ENCODE measurements around the gene SAMD3.
"Not testable (repeated sequence)": the region's sequence is repeated elsewhere in the genome, so short reads cannot be mapped to it uniquely, and the experiment has no call there.

The SAMD3 gene

DNA sequence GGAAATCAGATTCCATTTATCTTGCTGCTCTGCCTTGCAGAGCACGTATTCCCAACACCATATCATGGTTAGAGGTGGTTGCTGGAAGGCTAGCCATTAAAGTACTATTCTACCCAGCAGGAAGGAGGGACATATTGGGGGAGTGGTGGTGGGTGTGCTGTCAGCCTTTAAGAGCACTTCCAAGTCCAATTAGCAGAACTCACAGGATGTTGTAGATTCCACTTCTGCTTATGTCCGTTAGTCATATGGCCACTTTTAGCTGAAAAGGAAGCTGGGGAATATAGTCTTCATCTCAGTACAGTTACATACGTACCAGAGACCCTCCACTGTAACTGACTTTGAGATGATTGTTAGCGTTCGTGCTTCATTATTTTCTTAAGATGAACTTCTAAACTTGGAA lies 94.4 kb downstream of the SAMD3 start:
- TF ChIP-seq, protein P1, sequence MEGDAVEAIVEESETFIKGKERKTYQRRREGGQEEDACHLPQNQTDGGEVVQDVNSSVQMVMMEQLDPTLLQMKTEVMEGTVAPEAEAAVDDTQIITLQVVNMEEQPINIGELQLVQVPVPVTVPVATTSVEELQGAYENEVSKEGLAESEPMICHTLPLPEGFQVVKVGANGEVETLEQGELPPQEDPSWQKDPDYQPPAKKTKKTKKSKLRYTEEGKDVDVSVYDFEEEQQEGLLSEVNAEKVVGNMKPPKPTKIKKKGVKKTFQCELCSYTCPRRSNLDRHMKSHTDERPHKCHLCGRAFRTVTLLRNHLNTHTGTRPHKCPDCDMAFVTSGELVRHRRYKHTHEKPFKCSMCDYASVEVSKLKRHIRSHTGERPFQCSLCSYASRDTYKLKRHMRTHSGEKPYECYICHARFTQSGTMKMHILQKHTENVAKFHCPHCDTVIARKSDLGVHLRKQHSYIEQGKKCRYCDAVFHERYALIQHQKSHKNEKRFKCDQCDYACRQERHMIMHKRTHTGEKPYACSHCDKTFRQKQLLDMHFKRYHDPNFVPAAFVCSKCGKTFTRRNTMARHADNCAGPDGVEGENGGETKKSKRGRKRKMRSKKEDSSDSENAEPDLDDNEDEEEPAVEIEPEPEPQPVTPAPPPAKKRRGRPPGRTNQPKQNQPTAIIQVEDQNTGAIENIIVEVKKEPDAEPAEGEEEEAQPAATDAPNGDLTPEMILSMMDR (IDR thresholded peaks at IDR 0.05; ENCODE audit: insufficient read depth, low read depth, low read length, missing control alignments) = no peak
- DNase-seq (ENCODE audit: low read depth) = no peak

DNA sequence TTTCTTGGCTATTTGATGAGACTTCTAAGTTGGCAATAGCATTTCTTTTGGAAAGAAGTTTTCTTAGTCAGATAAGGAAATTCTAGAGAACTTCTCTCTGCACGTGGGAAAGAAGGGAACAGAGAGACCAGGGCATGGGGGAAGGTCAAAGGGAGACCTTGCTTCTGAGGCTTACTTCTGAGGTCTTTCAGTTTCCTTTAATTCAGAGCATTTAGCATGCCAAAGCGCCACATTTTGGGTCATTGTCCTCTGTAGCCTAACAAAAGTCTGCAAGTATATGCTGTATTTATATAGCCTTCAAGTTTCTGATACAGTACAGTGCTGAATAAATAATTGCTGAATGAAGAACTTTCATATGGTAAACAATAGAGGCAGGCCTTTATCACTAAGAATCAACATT lies 95.6 kb downstream of the SAMD3 start:
- TF ChIP-seq, protein P1 (IDR thresholded peaks at IDR 0.05; ENCODE audit: insufficient read depth, low read depth, low read length, missing control alignments) = no peak
- H3K4me3 ChIP-seq (ENCODE audit: low read depth, low read length) = no peak overlapping the region
- DNase-seq (ENCODE audit: low read depth) = no peak

More for the DNA sequence above, 94.4 kb downstream of the SAMD3 start:
- H3K4me3 ChIP-seq (ENCODE audit: low read depth, low read length) = no peak overlapping the region

DNA sequence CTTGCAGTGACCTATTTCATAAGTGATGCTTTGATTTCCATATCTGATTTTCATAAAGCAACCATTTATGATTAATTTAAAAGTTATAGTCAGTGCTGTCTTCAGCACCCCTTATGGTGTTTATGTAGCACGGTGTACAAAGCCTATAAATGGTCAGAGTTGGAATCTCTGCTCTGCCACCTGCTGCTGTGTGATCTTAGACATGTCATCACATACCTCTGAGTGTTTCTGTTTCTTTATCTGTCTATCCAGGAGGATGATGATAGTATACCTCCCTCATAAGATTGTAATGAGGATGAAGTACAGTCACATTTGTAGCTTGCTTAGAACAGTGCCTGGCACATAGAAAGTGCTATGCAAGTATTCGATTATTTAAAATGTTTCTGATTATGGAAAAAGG lies 100.5 kb downstream of the SAMD3 start:
- H3K4me3 ChIP-seq (ENCODE audit: low read depth, low read length) = no peak overlapping the region
- TF ChIP-seq, protein P1 (IDR thresholded peaks at IDR 0.05; ENCODE audit: insufficient read depth, low read depth, low read length, missing control alignments) = no peak
- no peak for DNase-seq (ENCODE audit: low read depth)

DNA sequence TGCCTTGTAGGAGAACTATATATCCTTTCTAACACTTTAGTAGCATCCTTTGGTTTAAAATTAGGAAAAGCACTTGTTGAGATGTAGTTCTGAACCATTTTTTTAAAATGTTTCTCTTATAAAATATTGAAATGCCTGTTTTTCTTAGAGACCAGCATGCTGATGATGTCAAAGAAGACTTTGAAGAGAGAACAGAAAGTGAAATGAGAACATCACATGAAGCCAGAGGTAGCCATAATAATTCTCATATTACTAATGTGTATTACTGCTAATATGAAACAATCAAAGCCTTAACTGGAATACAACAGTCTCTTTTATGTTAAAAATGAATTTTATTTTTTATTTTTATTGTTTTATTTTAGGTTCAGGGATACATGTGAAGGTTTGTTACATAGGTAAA lies 102.0 kb downstream of the SAMD3 start:
- no peak overlapping the region for H3K4me3 ChIP-seq (ENCODE audit: low read depth, low read length)
- TF ChIP-seq, protein P1 (IDR thresholded peaks at IDR 0.05; ENCODE audit: insufficient read depth, low read depth, low read length, missing control alignments) = no peak

DNA sequence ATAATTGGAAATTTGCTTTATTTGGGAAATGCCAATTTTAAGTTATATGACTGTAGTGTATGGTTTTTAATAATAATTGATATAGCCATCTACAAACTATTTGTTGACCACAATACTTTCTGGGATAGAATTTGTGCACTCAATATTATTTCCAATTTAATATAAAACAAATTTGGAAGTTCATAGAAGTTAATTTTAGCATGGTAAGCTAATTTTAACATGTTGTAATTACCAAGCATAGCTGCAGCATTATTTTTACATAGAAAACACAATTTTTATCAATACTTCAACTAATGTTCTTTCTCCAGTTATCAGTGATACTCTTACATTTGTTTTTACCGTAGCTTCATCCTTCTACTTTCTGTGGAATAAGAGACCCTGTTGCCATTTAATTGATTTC lies 103.5 kb downstream of the SAMD3 start:
- no peak overlapping the region for H3K4me3 ChIP-seq (ENCODE audit: low read depth, low read length)
- TF ChIP-seq, protein P1 (IDR thresholded peaks at IDR 0.05; ENCODE audit: insufficient read depth, low read depth, low read length, missing control alignments) = no peak
- DNase-seq (ENCODE audit: low read depth) = no peak

More for the DNA sequence above, 102.0 kb downstream of the SAMD3 start:
- DNase-seq (ENCODE audit: low read depth) = no peak

DNA sequence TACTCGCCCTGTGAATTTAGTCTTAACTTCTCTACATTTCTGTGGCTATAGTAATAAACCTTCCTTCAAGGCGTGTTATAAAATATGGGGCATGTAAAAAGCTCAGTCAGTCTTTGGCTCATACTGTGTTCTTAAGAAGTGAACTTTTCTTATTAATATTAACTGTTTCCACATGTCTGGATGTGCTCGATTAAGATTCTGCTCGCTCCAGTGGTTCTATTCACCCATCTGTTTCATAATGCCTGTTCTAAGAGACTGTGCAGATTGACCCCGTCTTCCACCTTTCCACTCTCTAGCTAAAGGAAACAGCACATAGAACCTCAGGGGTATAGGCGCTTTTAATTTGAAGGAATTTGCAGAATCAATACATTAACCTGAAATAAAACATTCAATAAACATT lies 104.5 kb downstream of the SAMD3 start:
- no peak overlapping the region for H3K4me3 ChIP-seq (ENCODE audit: low read depth, low read length)
- TF ChIP-seq, protein P1 (IDR thresholded peaks at IDR 0.05; ENCODE audit: insufficient read depth, low read depth, low read length, missing control alignments) = no peak
- DNase-seq (ENCODE audit: low read depth) = no peak

DNA sequence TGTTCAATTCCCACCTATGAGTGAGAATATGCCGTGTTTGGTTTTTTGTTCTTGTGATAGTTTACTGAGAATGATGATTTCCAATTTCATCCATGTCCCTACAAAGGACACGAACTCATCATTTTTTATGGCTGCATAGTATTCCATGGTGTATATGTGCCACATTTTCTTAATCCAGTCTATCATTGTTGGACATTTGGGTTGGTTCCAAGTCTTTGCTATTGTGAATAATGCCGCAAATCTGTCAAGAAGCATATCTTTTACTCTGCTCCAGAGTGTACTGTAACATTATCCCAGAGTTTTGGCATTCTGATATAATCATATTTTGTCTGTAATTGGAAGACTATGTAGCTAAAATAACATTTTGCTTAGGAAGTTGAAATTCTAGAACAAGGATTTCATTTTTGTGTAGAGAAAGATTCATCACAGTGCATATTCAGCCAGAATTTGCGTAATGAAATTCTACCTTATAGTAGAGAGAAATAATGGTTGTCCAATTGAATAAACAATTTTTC lies 105.5 kb downstream of the SAMD3 start:
- DNase-seq (ENCODE audit: low read depth); H3K4me3 ChIP-seq (ENCODE audit: low read depth, low read length): not testable (repeated sequence)
